ENCODE data around the gene USP25. TPM values are rescaled to one million over a fixed set of nuclear protein-coding genes. Genes with fewer than 3 reads are reported as not detected.

The USP25 gene
- total and polyA plus RNA-seq, 2 donors (not counting 1 experiment from before 2014, with no cell fraction given), result 40.6 to 65.7 TPM

GRCh38 chr21:15826908-15827601, 97.3 kb downstream of the USP25 start:
- Histone ChIP-seq H3K27me3 (ENCODE audit: control insufficient read depth, insufficient read depth, low read length) (no peaks in the 10 kb centered on the region), H3K4me1 (ENCODE audit: control insufficient read depth, extremely low read depth, insufficient read depth, low read length) (no peaks in the 10 kb centered on the region), H3K9ac (ENCODE audit: insufficient read depth, low read length) (no peak overlapping the region), H3K79me2 (ENCODE audit: control insufficient read depth, insufficient read depth, low read length) (no peaks in the 10 kb centered on the region), H3K9me3 (ENCODE audit: control insufficient read depth, insufficient read depth, low read depth, low read length) (no peaks in the 10 kb centered on the region), H3K27ac (ENCODE audit: insufficient read depth, low read length) (no peak overlapping the region), H4K20me1 (ENCODE audit: control insufficient read depth, extremely low read depth, insufficient read depth, low read length) (no peaks in the 10 kb centered on the region), H3K36me3 (ENCODE audit: control insufficient read depth, insufficient read depth, low read length) (peaks cover 6% of the 10 kb centered on the region), H3K4me3 (replicated peaks in 1 of 4; ENCODE audit: control extremely low read depth in 1 of 4, insufficient read depth in 1 of 4, low read depth in 3 of 4, low read length in 4 of 4) (no peak overlapping the region), H2AFZ (ENCODE audit: low read length) (no peak overlapping the region), H3K4me2 (ENCODE audit: extremely low read depth, insufficient read depth, low read length) (no peak overlapping the region)
- no peak for DNase-seq (ENCODE audit: low read depth in 2 of 2)
- TF ChIP-seq, protein P1, sequence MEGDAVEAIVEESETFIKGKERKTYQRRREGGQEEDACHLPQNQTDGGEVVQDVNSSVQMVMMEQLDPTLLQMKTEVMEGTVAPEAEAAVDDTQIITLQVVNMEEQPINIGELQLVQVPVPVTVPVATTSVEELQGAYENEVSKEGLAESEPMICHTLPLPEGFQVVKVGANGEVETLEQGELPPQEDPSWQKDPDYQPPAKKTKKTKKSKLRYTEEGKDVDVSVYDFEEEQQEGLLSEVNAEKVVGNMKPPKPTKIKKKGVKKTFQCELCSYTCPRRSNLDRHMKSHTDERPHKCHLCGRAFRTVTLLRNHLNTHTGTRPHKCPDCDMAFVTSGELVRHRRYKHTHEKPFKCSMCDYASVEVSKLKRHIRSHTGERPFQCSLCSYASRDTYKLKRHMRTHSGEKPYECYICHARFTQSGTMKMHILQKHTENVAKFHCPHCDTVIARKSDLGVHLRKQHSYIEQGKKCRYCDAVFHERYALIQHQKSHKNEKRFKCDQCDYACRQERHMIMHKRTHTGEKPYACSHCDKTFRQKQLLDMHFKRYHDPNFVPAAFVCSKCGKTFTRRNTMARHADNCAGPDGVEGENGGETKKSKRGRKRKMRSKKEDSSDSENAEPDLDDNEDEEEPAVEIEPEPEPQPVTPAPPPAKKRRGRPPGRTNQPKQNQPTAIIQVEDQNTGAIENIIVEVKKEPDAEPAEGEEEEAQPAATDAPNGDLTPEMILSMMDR (conservative IDR thresholded peaks at IDR 0.05 in 1 of 2, IDR thresholded peaks at IDR 0.05 in 1 of 2; ENCODE audit: low read depth in 1 of 2, low read length in 2 of 2), result no peak
- TF ChIP-seq EZH2 (IDR thresholded peaks at IDR 0.05; ENCODE audit: low read length, missing control alignments), result no peak

GRCh38 chr21:15831497-15831896, 101.7 kb downstream of the USP25 start:
- H3K79me2 ChIP-seq (ENCODE audit: control insufficient read depth, insufficient read depth, low read length), result no peaks in the 10 kb centered on the region
- H3K4me1 ChIP-seq (ENCODE audit: control insufficient read depth, extremely low read depth, insufficient read depth, low read length), result no peaks in the 10 kb centered on the region
- H3K9ac ChIP-seq (ENCODE audit: insufficient read depth, low read length), result no peak overlapping the region
- H3K4me2 ChIP-seq (ENCODE audit: extremely low read depth, insufficient read depth, low read length), result no peak overlapping the region
- no peak overlapping the region for H3K27ac ChIP-seq (ENCODE audit: insufficient read depth, low read length)
- no peaks in the 10 kb centered on the region for H3K27me3 ChIP-seq (ENCODE audit: control insufficient read depth, insufficient read depth, low read length)
- TF ChIP-seq EZH2 (IDR thresholded peaks at IDR 0.05; ENCODE audit: low read length, missing control alignments), result no peak
- TF ChIP-seq, protein P1 (conservative IDR thresholded peaks at IDR 0.05 in 1 of 2, IDR thresholded peaks at IDR 0.05 in 1 of 2; ENCODE audit: low read depth in 1 of 2, low read length in 2 of 2), result no peak
- H4K20me1 ChIP-seq (ENCODE audit: control insufficient read depth, extremely low read depth, insufficient read depth, low read length), result no peaks in the 10 kb centered on the region
- no peak for DNase-seq (ENCODE audit: low read depth in 2 of 2)
- H3K36me3 ChIP-seq (ENCODE audit: control insufficient read depth, insufficient read depth, low read length), result peaks cover 6% of the 10 kb centered on the region
- H3K4me3 ChIP-seq (replicated peaks in 1 of 4; ENCODE audit: control extremely low read depth in 1 of 4, insufficient read depth in 1 of 4, low read depth in 3 of 4, low read length in 4 of 4), result no peak overlapping the region
- no peaks in the 10 kb centered on the region for H3K9me3 ChIP-seq (ENCODE audit: control insufficient read depth, insufficient read depth, low read depth, low read length)
- H2AFZ ChIP-seq (ENCODE audit: low read length), result no peak overlapping the region

DNA sequence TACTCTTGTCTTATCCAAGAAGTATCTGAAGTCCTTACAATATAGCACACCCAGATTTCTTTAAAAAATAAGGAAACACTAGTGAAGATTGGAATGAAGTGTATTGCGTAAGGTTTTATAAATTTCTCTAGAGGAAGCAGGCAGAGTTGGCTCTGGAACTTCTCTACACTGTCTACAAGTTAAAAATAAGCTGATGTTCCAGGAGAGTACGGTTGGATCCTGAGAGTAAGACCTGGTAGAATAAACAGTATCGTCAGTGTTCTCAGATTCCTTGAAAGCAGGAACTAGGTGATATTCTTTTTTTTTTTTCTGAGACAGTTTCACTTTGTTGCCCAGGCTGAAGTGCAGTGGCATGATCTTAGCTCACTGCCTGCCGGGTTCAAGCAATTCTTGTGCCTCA, 107.9 kb downstream of the USP25 start:
- peak; percentile 28 to 60 for DNase-seq (ENCODE audit: low read depth in 2 of 2)
- Histone ChIP-seq H2AFZ (ENCODE audit: low read length) (no peak overlapping the region), H3K27ac (ENCODE audit: insufficient read depth, low read length) (no peak overlapping the region), H3K4me1 (ENCODE audit: control insufficient read depth, extremely low read depth, insufficient read depth, low read length) (peaks cover 4% of the 10 kb centered on the region), H3K4me2 (ENCODE audit: extremely low read depth, insufficient read depth, low read length) (no peak overlapping the region), H3K27me3 (ENCODE audit: control insufficient read depth, insufficient read depth, low read length) (no peaks in the 10 kb centered on the region), H3K79me2 (ENCODE audit: control insufficient read depth, insufficient read depth, low read length) (no peaks in the 10 kb centered on the region), H3K36me3 (ENCODE audit: control insufficient read depth, insufficient read depth, low read length) (no peaks in the 10 kb centered on the region), H3K4me3 (replicated peaks in 1 of 4; ENCODE audit: control extremely low read depth in 1 of 4, insufficient read depth in 1 of 4, low read depth in 3 of 4, low read length in 4 of 4) (no peak overlapping the region), H3K9ac (ENCODE audit: insufficient read depth, low read length) (no peak overlapping the region), H4K20me1 (ENCODE audit: control insufficient read depth, extremely low read depth, insufficient read depth, low read length) (no peaks in the 10 kb centered on the region), H3K9me3 (ENCODE audit: control insufficient read depth, insufficient read depth, low read depth, low read length) (no peaks in the 10 kb centered on the region)
- TF ChIP-seq, protein P1 (conservative IDR thresholded peaks at IDR 0.05 in 1 of 2, IDR thresholded peaks at IDR 0.05 in 1 of 2; ENCODE audit: low read depth in 1 of 2, low read length in 2 of 2), result no peak
- no peak for TF ChIP-seq EZH2 (IDR thresholded peaks at IDR 0.05; ENCODE audit: low read length, missing control alignments)
